ENCODE measurements around the gene SLC16A4.

GRCh38 chr1:110320168-110320518 lies 70.7 kb downstream of the SLC16A4 start:
- no peak for TF ChIP-seq CTCF (IDR thresholded peaks at IDR 0.05)
- TF ChIP-seq POLR2A (IDR thresholded peaks at IDR 0.05) = no peak
